Mesothelial cell of epicardium (in vitro differentiated cells): ENCODE results near the gene MGMT. TPM values are rescaled to one million over a fixed set of nuclear protein-coding genes. Genes with fewer than 3 reads are reported as not detected.

Experiments
- DNase-seq, 2 experiments: peaks; one replicate each; pipeline ENCODE4 v3.0.0; 2021; ENCODE audit warnings: low spot score in 2 of 2; ENCODE audit not compliant: unreplicated experiment in 2 of 2
- H3K27ac Mint-ChIP-seq: 2 replicates; pipeline ENCODE4 v1.8.0; 2021; ENCODE audit warnings: mixed read lengths
- H3K27me3 Mint-ChIP-seq: 2 replicates; pipeline ENCODE4 v1.8.0; 2021; ENCODE audit warnings: low read depth, mixed read lengths
- H3K36me3 Mint-ChIP-seq: 2 replicates; pipeline ENCODE4 v1.8.0; 2021; ENCODE audit warnings: mixed read lengths
- H3K4me1 Mint-ChIP-seq: 2 replicates; pipeline ENCODE4 v1.8.0; 2021; ENCODE audit warnings: mixed read lengths
- H3K4me3 Mint-ChIP-seq: 2 replicates; pipeline ENCODE4 v1.8.0; 2021; ENCODE audit warnings: mild to moderate bottlenecking, moderate library complexity, mixed read lengths
- H3K9me3 Mint-ChIP-seq: 2 replicates; pipeline ENCODE4 v1.8.0; 2021; ENCODE audit warnings: mixed read lengths
- total RNA-seq: library from RNA; stranded (reverse); gene quantifications from 3 replicates; pipeline ENCODE4 v1.2.1, GENCODE V29; 2021
- TF ChIP-seq, protein P1 (sequence below): fragments of 200-600 bp; sonication (generic); IDR thresholded peaks from one replicate; pipeline ENCODE4 v1.5.0; 2021; ENCODE audit warnings: antibody characterized with exemption; ENCODE audit not compliant: unreplicated experiment

The MGMT gene
- total RNA-seq, 1 donor from 2014 or later = 35.7 TPM

DNA sequence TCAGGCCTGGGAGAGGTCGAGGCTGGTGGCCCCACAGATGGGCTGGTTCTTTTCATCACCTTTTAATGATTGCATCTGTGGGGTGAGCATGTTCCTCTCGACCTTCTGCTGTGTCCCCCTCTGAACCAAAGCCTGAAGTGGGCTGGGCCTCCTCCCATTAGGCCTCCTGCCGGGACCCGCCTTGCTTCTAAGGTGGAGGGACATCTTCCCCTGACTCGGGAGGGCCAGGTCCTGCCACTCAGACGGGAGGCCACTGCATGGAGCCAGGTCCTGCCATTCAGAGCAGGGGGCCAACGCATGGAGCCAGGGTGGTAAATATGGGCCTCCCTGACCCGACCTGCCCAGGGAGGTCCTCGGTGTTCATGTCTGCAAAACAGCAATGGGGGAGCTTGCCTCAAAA is 308.6 kb downstream of the MGMT start:
- DNase-seq = no peak
- no peaks in the 10 kb centered on the region for H3K4me1 Mint-ChIP-seq
- TF ChIP-seq, protein P1, sequence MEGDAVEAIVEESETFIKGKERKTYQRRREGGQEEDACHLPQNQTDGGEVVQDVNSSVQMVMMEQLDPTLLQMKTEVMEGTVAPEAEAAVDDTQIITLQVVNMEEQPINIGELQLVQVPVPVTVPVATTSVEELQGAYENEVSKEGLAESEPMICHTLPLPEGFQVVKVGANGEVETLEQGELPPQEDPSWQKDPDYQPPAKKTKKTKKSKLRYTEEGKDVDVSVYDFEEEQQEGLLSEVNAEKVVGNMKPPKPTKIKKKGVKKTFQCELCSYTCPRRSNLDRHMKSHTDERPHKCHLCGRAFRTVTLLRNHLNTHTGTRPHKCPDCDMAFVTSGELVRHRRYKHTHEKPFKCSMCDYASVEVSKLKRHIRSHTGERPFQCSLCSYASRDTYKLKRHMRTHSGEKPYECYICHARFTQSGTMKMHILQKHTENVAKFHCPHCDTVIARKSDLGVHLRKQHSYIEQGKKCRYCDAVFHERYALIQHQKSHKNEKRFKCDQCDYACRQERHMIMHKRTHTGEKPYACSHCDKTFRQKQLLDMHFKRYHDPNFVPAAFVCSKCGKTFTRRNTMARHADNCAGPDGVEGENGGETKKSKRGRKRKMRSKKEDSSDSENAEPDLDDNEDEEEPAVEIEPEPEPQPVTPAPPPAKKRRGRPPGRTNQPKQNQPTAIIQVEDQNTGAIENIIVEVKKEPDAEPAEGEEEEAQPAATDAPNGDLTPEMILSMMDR = no peak
- peaks cover 2% of the 10 kb centered on the region for H3K36me3 Mint-ChIP-seq
- no peaks in the 10 kb centered on the region for H3K27me3 Mint-ChIP-seq
- H3K4me3 Mint-ChIP-seq = no peak overlapping the region
- H3K9me3 Mint-ChIP-seq = no peaks in the 10 kb centered on the region
- H3K27ac Mint-ChIP-seq = no peak overlapping the region

DNA sequence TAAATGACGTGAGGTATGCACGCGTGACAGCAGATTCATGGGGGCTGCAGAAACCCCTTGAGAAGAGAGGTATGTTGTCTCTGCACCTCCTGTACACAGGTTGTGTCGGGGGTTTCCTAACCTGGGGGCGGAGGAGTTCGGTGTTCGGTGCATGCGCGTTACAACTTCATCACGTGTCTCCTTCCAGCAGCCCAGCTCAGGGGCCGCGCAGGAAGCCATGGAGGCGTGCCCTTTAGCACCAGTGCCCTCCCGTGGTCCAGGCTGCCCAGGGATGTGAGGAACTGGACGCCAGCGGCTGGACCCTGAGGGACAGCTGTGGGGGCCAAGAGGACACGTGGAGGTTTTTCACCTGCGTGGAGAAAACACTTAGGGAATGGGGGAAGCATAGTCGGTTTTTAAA is 310.6 kb downstream of the MGMT start:
- TF ChIP-seq, protein P1 = no peak
- no peak for DNase-seq
- H3K27me3 Mint-ChIP-seq = no peaks in the 10 kb centered on the region
- no peak overlapping the region for H3K27ac Mint-ChIP-seq
- H3K4me3 Mint-ChIP-seq = no peak overlapping the region
- no peaks in the 10 kb centered on the region for H3K36me3 Mint-ChIP-seq
- H3K9me3 Mint-ChIP-seq = peaks cover under 1% of the 10 kb centered on the region
- H3K4me1 Mint-ChIP-seq = no peaks in the 10 kb centered on the region

DNA sequence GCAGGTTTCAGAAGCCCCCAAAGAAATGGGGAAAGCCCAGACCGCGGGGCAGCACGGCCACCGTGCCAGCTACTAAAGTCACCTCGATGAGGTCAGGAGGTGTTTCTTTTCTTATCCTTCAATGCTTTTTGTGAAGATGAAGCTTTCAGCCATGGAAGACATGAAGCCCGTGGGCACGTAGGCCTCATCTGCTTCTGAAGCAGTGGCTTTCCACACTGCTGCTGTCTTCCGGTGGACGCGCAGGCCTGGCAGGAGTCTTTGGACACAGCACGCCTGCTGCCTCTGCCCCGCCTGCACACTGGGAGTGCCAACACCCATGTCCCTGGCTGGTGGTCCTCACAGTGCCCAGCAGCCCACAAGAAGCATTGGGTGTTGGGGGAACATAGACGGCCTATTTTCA is 311.5 kb downstream of the MGMT start:
- peaks cover 3% of the 10 kb centered on the region for H3K9me3 Mint-ChIP-seq
- H3K4me3 Mint-ChIP-seq = no peak overlapping the region
- no peak overlapping the region for H3K27ac Mint-ChIP-seq
- no peak for DNase-seq
- H3K4me1 Mint-ChIP-seq = no peaks in the 10 kb centered on the region
- TF ChIP-seq, protein P1 = no peak
- H3K36me3 Mint-ChIP-seq = no peaks in the 10 kb centered on the region
- H3K27me3 Mint-ChIP-seq = no peaks in the 10 kb centered on the region

DNA sequence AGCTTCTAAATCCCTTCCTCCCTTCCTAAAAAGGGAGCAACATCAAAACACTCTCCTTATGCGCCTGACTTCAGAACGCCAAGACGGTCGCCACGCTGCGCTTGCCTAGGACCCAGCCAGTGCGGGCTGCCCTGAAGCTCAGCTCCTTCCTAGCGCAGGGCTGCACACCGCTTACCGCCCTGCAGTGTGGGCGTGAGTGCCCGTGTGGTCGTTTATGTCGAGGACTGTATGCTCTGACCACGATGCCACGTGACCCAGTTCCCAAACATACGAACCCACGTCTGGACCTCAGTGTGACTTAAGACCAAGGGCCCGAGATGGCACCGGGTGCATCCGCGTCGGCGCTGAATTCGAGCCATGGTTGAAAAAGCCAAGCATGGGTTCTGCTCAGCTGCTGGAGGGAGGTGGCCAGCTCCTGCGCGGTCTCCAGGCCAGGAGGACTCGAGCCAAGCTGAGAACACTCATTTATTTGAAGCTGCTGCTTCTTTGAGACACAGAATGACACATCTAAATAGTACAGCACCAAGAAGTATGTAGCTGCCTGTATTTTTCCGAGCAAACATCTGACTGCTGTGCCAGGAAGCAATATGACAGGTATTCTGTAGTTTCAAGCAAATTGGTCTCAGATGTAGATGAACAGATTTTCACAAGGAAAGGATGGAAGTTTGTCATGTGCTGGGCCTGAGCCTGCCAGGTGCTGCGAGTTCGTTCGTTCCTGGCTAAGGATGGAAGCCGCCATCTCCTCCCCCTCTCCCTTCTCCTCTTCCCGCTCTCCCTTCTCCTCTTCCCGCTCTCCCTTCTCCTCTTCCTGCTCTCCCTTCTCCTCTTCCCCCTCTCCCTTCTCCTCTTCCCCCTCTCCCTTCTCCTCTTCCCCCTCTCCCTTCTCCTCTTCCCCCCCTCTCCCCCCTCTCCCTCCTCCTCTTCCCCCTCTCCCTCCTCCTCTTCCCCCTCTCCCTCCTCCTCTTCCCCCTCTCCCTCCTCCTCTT is 312.4 kb downstream of the MGMT start:
- Mint-ChIP-seq H3K4me3 (no peak overlapping the region), H3K27me3 (no peaks in the 10 kb centered on the region), H3K36me3 (no peaks in the 10 kb centered on the region), H3K9me3 (peaks cover 3% of the 10 kb centered on the region), H3K27ac (no peak overlapping the region), H3K4me1 (no peaks in the 10 kb centered on the region)
- no peak for DNase-seq
- TF ChIP-seq, protein P1 = no peak

DNA sequence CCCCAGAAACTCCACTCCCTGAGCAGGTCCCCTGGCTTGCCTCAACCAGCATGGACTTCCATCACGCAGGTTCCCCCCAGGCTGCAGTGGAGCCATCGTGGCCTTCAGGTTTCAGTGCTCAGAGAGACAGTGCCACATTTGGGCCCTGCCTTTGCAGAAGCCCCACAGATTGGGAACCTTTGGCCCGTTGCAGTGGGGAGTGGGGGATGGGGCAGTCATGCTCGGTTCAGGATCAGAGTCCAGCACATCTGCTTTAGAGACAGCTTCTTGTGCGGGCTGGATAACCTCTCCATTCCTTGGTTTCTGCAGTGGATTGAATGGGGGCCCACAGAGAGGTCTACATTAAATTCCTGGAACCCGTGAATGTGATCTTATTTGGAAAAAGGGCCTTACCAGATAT is 313.2 kb downstream of the MGMT start:
- Mint-ChIP-seq H3K4me1 (no peaks in the 10 kb centered on the region), H3K27me3 (no peaks in the 10 kb centered on the region), H3K4me3 (no peak overlapping the region), H3K36me3 (no peaks in the 10 kb centered on the region), H3K9me3 (peaks cover 3% of the 10 kb centered on the region), H3K27ac (no peak overlapping the region)
- no peak for DNase-seq
- TF ChIP-seq, protein P1 = no peak
